HepG2 (cell line): Measurements from ENCODE around the gene ETF1. TPM values are rescaled to one million over a fixed set of nuclear protein-coding genes. Genes with fewer than 3 reads are reported as not detected.

ENCODE experiments used
- ATAC-seq: fragments of 200-7000 bp; cut with Tn5 transposase; 3 replicates; pipeline ENCODE4 v1.9.1; 2020; ENCODE audit warnings: mild to moderate bottlenecking, moderate library complexity
- BruUV-seq: library from RNA; stranded (reverse); fragments of 400-500 nt; replicated peaks from 2 replicates; lab custom pipeline; 2021; lab: Mats Ljungman, UMichigan
- CTCF ChIA-PET: fragments of 300-600 bp; formaldehyde crosslinking; extraction: SDS; loops from one replicate; lab custom pipeline; 2021; ENCODE audit warnings: low total read pairs, inconsistent platforms, low intra/inter-chr PET ratio; lab: Yijun Ruan, JAX
- POLR2A ChIA-PET: fragments of 350-600 bp; sonication (Branson Sonifier 250); formaldehyde crosslinking; loops from one replicate; lab custom pipeline; 2020; ENCODE audit warnings: antibody characterized with exemption, inconsistent platforms; lab: Yijun Ruan, JAX
- DNase-seq: peaks from one replicate; pipeline ENCODE4 v3.0.0-alpha.2; 2015; ENCODE audit warnings: low spot score
- FAIRE-seq: peaks from 3 replicates; lab custom pipeline; 2011; peaks lifted over from hg19 to GRCh38; lab: Jason Lieb, UNC
- H2AFZ ChIP-seq: one replicate; pipeline ENCODE4 v1.6.1; 2011; ENCODE audit warnings: low read length, inconsistent platforms
- H3K27ac ChIP-seq: fragments of 300-600 bp; 3 replicates; pipeline ENCODE4 v1.8.0; 2011; ENCODE audit warnings: mixed run types, mild to moderate bottlenecking, mixed read lengths, low read length, inconsistent platforms; ENCODE audit not compliant: insufficient read depth; ENCODE audit errors: extremely low read length
- H3K27me3 ChIP-seq, 2 experiments: fragments of 200-600 bp in 1 of 2; 2 replicates in 1 of 2; 3 replicates in 1 of 2; pipeline versions ENCODE4 v1.6.0 to v1.8.0; 2011; ENCODE audit warnings: low read length in 2 of 2, mild to moderate bottlenecking in 2 of 2, moderate library complexity in 2 of 2, inconsistent platforms in 1 of 2; ENCODE audit not compliant: insufficient read depth in 2 of 2, control insufficient read depth in 1 of 2
- H3K36me3 ChIP-seq, 2 experiments: fragments of 200-600 bp in 1 of 2; replicated peaks in 1 of 2; 2 replicates in 1 of 2; 3 replicates in 1 of 2; pipeline versions ENCODE4 v1.5.1 to v1.8.0; 2011; ENCODE audit warnings: low read length in 2 of 2, inconsistent platforms in 1 of 2; ENCODE audit not compliant: insufficient read depth in 2 of 2, control insufficient read depth in 1 of 2
- H3K4me1 ChIP-seq: 2 replicates; pipeline ENCODE4 v1.5.1; 2012; ENCODE audit warnings: low read length, inconsistent platforms; ENCODE audit not compliant: insufficient read depth
- H3K4me2 ChIP-seq: 2 replicates; pipeline ENCODE4 v1.6.0; 2011; ENCODE audit warnings: low read depth, low read length, inconsistent platforms
- H3K4me3 ChIP-seq, 3 experiments: fragments of 200-600 bp in 1 of 3; sonication (generic), shearing (Covaris generic) in 1 of 3; replicated peaks in 1 of 3; 2 replicates each; pipeline ENCODE4 v1.5.1; 2011 to 2016; ENCODE audit warnings: low read length in 3 of 3, inconsistent platforms in 2 of 3, low read depth in 2 of 3, mild to moderate bottlenecking in 2 of 3, control low read depth in 1 of 3, mixed read lengths in 1 of 3; ENCODE audit not compliant: insufficient read depth in 1 of 3
- H3K79me2 ChIP-seq: one replicate; pipeline ENCODE4 v1.6.1; 2011; ENCODE audit warnings: low read length, inconsistent platforms; ENCODE audit not compliant: insufficient read depth
- H3K9ac ChIP-seq: 2 replicates; pipeline ENCODE4 v1.6.0; 2011; ENCODE audit warnings: mild to moderate bottlenecking, low read depth, low read length, inconsistent platforms; ENCODE audit not compliant: insufficient read depth
- H3K9me3 ChIP-seq: 2 replicates; pipeline ENCODE4 v1.5.1; 2012; ENCODE audit warnings: mild to moderate bottlenecking, low read length
- H4K20me1 ChIP-seq: 2 replicates; pipeline ENCODE4 v1.6.0; 2011; ENCODE audit warnings: inconsistent platforms, mild to moderate bottlenecking, low read length, moderate library complexity; ENCODE audit not compliant: insufficient read depth
- EED ChIP-seq: sonication (generic); formaldehyde crosslinking; IDR thresholded peaks from 2 replicates; pipeline ENCODE4 v1.5.0; 2020; ENCODE audit warnings: mild to moderate bottlenecking, missing genetic modification reagents
- HNF4A ChIP-seq: sonication (generic); formaldehyde crosslinking; IDR thresholded peaks from 2 replicates; pipeline ENCODE4 v1.4.0; 2020; ENCODE audit warnings: missing genetic modification reagents
- HOXD1 ChIP-seq: sonication (generic); formaldehyde crosslinking; IDR thresholded peaks from 2 replicates; pipeline ENCODE4 v1.5.0; 2020; ENCODE audit warnings: missing genetic modification reagents
- KLF16 ChIP-seq, 2 experiments: sonication (generic) in 1 of 2; formaldehyde crosslinking in 1 of 2; IDR thresholded peaks; 2 replicates each; pipeline versions ENCODE4 v1.6.1 to v1.8.0; 2016 to 2023; ENCODE audit warnings: missing genetic modification reagents in 2 of 2, missing compliant biosample characterization in 1 of 2
- PHF5A ChIP-seq: IDR thresholded peaks from one replicate; pipeline ENCODE4 v1.6.1; 2018; ENCODE audit warnings: low read depth, missing genetic modification reagents; ENCODE audit not compliant: unreplicated experiment
- TARDBP ChIP-seq: sonication (generic); formaldehyde crosslinking; IDR thresholded peaks from 2 replicates; pipeline ENCODE4 v1.8.0; 2022; ENCODE audit warnings: mild to moderate bottlenecking, missing genetic modification reagents
- XRCC5 ChIP-seq: fragments of 200-400 bp; formaldehyde crosslinking; optimal IDR thresholded peaks from 2 replicates; pipeline ENCODE3; 2017; ENCODE audit warnings: mild to moderate bottlenecking, low read length
- ZNF484 ChIP-seq: sonication (generic); formaldehyde crosslinking; IDR thresholded peaks from 2 replicates; pipeline ENCODE4 v1.5.1; 2020; ENCODE audit warnings: mild to moderate bottlenecking, low read depth, missing genetic modification reagents, borderline replicate concordance
- ZNF614 ChIP-seq: IDR thresholded peaks from 2 replicates; pipeline ENCODE4 v1.6.1; 2018; ENCODE audit warnings: missing biosample characterization, missing genetic modification reagents, inconsistent platforms, borderline replicate concordance
- WGBS: methylation state at CpG from one replicate; pipeline ENCODE4 v1.1.6; 2017; ENCODE audit warnings: low lambda C conversion rate; 5-methylcytosine and 5-hydroxymethylcytosine counted together
- in situ Hi-C: cut with HindIII; loops from 2 replicates; pipeline ENCODE4 v1.10.0; 2017; ENCODE audit warnings: low pct_unique_long_range_greater_than_20kb; ENCODE audit not compliant: extremely low pct_ligation_motif_present
- intact Hi-C: fragments of 100-400 bp; cut with micrococcal nuclease; formaldehyde crosslinking; loops from one replicate; pipeline ENCODE4 v1.10.0; 2022; ENCODE audit not compliant: unreplicated experiment
- polyA plus RNA-seq, 8 experiments: library from polyadenylated mRNA; depleted of rRNA in 3 of 8; stranded (reverse) in 7 of 8; unstranded in 1 of 8; fragments of >200 nt; fragmentation: Illumina TruSeq in 4 of 8; extraction: Trizol in 4 of 8; gene quantifications; 2 replicates each; pipeline versions ENCODE4 v1.2.1 to v1.2.3, GENCODE V29; 2011 to 2016; ENCODE audit warnings: low read depth in 4 of 8, missing spikeins in 1 of 8, mixed read lengths in 1 of 8; ENCODE audit not compliant: insufficient read depth in 1 of 8
- total RNA-seq, 5 experiments: library from RNA; depleted of rRNA; stranded (reverse); fragments of >200 nt; fragmentation: Illumina TruSeq; extraction: Trizol; gene quantifications; 2 replicates each; pipeline ENCODE4 v1.2.3, GENCODE V29; 2016; ENCODE audit warnings: low read depth in 1 of 5
- TF ChIP-seq, protein P1 (sequence below): sonication (generic); formaldehyde crosslinking; IDR thresholded peaks from 2 replicates; pipeline ENCODE4 v1.4.0; 2020; ENCODE audit warnings: missing genetic modification reagents, low read depth, mild to moderate bottlenecking, borderline replicate concordance
- TF ChIP-seq, protein P2 (sequence below): sonication (generic); formaldehyde crosslinking; IDR thresholded peaks from 2 replicates; pipeline ENCODE4 v1.4.0; 2020; ENCODE audit warnings: missing genetic modification reagents
- TF ChIP-seq, protein P3 (sequence below): IDR thresholded peaks from 2 replicates; pipeline ENCODE4 v1.6.1; 2016; ENCODE audit warnings: mild to moderate bottlenecking
- TF ChIP-seq, protein P4 (sequence below): sonication (generic); formaldehyde crosslinking; IDR thresholded peaks from 2 replicates; pipeline ENCODE4 v1.5.0; 2020; ENCODE audit warnings: mild to moderate bottlenecking, missing genetic modification reagents, borderline replicate concordance

The ETF1 gene
- total and polyA plus RNA-seq, 2 of the 13 experiments (the other 11 are each of a cell fraction or from before 2014, with no cell fraction given) = 52.1 to 184 TPM

DNA sequence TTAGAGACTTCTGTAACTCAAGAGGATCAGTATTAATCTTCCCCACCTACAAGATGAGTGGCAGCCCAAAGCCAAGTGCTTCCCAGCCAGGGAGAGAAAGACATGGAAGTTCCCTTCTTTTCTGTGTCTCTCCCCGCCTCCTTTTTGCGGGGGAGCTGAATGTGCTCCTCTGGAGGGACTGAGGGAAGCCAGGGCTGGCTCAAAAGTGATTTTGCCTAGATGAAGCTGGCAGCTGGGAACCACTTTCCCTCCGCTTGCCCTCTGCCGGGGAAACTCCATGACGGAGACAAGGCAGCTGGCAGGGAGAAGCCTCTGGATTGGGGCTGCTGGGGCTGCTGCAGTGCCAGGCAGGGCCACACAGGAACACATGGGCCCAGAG lies 53.4 kb downstream of the ETF1 start:
- in situ Hi-C loops = no loop called here
- BruUV-seq = no TSS peak
- H3K9ac ChIP-seq = no peak overlapping the region
- FAIRE-seq = no peak
- intact Hi-C loops = no loop called here
- H3K4me3 ChIP-seq = peak overlapping the region in 1 of 3 experiments; percentile 31; a peak in 1 of 6 replicates
- ChIA-PET POLR2A (interaction anchor here (1.3 kb wide), 2 partner anchors 13 to 23 kb away, joined by 4 to 5 read pairs; no protein-coding TSS in a partner anchor), CTCF (no interaction called here)
- ATAC-seq = no peak
- H4K20me1 ChIP-seq = no peaks in the 10 kb centered on the region
- no peak overlapping the region for H2AFZ ChIP-seq
- H3K36me3 ChIP-seq = no peaks in the 10 kb centered on the region
- H3K27ac ChIP-seq = no peak overlapping the region
- 16% methylated on average over 4 of the region's 5 CpGs for WGBS
- peak overlapping the region; percentile 92 for H3K4me2 ChIP-seq
- H3K79me2 ChIP-seq = no peaks in the 10 kb centered on the region
- H3K4me1 ChIP-seq = peaks cover 52% of the 10 kb centered on the region
- DNase-seq = no peak
- H3K27me3 ChIP-seq = peaks cover 4 to 35% of the 10 kb centered on the region in 2 experiments; a peak in 4 of 5 replicates
- H3K9me3 ChIP-seq = no peaks in the 10 kb centered on the region
- TF ChIP-seq TARDBP (CRISPR knock-in tag) (peak; percentile 12; the same call in 1 of the 2 replicates), KLF16 (CRISPR knock-in tag; IDR thresholded peaks at IDR 0.05) (no peak), XRCC5 (peak; percentile 20), ZNF614 (no peak), ZNF484 (no peak), EED (CRISPR knock-in tag) (no peak), HNF4A (CRISPR knock-in tag) (no peak), HOXD1 (CRISPR knock-in tag) (no peak), PHF5A (CRISPR knock-in tag) (no peak)
- TF ChIP-seq, protein P1, sequence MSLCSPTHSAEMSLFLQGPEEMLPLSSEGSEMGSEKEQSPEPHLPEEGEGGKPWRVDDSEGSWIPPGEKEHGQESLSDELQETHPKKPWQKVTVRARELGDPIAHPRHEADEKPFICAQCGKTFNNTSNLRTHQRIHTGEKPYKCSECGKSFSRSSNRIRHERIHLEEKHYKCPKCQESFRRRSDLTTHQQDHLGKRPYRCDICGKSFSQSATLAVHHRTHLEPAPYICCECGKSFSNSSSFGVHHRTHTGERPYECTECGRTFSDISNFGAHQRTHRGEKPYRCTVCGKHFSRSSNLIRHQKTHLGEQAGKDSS (CRISPR knock-in tag) = no peak
- TF ChIP-seq, protein P2, sequence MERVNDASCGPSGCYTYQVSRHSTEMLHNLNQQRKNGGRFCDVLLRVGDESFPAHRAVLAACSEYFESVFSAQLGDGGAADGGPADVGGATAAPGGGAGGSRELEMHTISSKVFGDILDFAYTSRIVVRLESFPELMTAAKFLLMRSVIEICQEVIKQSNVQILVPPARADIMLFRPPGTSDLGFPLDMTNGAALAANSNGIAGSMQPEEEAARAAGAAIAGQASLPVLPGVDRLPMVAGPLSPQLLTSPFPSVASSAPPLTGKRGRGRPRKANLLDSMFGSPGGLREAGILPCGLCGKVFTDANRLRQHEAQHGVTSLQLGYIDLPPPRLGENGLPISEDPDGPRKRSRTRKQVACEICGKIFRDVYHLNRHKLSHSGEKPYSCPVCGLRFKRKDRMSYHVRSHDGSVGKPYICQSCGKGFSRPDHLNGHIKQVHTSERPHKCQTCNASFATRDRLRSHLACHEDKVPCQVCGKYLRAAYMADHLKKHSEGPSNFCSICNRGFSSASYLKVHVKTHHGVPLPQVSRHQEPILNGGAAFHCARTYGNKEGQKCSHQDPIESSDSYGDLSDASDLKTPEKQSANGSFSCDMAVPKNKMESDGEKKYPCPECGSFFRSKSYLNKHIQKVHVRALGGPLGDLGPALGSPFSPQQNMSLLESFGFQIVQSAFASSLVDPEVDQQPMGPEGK (CRISPR knock-in tag) = peak; percentile 2; the same call in 1 of the 2 replicates
- TF ChIP-seq, protein P3, sequence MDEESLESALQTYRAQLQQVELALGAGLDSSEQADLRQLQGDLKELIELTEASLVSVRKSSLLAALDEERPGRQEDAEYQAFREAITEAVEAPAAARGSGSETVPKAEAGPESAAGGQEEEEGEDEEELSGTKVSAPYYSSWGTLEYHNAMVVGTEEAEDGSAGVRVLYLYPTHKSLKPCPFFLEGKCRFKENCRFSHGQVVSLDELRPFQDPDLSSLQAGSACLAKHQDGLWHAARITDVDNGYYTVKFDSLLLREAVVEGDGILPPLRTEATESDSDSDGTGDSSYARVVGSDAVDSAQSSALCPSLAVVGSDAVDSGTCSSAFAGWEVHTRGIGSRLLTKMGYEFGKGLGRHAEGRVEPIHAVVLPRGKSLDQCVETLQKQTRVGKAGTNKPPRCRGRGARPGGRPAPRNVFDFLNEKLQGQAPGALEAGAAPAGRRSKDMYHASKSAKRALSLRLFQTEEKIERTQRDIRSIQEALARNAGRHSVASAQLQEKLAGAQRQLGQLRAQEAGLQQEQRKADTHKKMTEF = no peak
- TF ChIP-seq, protein P4, sequence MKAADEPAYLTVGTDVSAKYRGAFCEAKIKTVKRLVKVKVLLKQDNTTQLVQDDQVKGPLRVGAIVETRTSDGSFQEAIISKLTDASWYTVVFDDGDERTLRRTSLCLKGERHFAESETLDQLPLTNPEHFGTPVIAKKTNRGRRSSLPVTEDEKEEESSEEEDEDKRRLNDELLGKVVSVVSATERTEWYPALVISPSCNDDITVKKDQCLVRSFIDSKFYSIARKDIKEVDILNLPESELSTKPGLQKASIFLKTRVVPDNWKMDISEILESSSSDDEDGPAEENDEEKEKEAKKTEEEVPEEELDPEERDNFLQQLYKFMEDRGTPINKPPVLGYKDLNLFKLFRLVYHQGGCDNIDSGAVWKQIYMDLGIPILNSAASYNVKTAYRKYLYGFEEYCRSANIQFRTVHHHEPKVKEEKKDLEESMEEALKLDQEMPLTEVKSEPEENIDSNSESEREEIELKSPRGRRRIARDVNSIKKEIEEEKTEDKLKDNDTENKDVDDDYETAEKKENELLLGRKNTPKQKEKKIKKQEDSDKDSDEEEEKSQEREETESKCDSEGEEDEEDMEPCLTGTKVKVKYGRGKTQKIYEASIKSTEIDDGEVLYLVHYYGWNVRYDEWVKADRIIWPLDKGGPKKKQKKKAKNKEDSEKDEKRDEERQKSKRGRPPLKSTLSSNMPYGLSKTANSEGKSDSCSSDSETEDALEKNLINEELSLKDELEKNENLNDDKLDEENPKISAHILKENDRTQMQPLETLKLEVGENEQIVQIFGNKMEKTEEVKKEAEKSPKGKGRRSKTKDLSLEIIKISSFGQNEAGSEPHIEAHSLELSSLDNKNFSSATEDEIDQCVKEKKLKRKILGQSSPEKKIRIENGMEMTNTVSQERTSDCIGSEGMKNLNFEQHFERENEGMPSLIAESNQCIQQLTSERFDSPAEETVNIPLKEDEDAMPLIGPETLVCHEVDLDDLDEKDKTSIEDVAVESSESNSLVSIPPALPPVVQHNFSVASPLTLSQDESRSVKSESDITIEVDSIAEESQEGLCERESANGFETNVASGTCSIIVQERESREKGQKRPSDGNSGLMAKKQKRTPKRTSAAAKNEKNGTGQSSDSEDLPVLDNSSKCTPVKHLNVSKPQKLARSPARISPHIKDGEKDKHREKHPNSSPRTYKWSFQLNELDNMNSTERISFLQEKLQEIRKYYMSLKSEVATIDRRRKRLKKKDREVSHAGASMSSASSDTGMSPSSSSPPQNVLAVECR (CRISPR knock-in tag) = peak; percentile 18; the same call in 1 of the 2 replicates
